ENCODE data around the gene ZMYND8.
"Not testable (repeated sequence)": the region's sequence is repeated elsewhere in the genome, so short reads cannot be mapped to it uniquely, and the experiment has no call there.

Gene ZMYND8

DNA sequence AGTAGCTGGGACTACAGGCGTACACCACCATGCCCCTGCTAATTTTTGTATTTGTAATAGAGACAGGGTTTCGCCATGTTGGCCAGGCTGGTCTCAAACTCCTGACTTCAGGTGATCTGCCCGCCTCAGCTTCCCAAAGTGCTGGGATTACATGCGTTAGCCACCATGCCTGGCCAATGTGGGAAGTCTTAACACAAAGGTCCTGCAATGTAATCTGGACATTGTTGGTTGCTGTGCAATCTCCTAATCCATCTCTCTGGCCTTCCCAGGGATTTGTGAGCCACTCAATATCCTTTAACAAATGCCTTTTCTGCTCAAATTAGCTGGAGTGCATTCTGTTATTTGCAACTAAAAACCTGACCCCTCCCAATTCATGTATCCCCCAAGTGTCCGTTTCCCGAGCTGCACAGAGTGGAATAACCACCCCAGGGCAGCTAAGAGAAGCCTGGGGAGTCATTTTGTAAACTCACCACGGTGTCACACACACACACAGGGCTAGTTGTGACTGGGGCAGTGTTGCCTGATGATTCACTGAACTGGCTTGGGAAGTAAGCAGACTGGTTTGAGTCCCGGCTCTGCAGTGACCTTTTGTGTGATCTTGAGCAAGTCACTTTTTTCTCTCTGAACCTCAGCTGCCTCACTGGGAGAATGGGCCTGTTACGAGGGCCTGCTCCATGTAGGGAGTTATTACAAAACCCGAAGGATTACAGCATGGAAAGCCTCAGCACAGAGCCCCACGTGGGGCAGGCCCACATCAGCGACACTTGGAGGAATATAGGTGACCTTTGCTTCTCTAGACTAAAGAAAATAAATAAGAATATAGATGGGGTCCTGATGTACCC is 152.3 kb downstream of the ZMYND8 start:
- no peak for DNase-seq (ENCODE audit: low read depth in 2 of 2)

DNA sequence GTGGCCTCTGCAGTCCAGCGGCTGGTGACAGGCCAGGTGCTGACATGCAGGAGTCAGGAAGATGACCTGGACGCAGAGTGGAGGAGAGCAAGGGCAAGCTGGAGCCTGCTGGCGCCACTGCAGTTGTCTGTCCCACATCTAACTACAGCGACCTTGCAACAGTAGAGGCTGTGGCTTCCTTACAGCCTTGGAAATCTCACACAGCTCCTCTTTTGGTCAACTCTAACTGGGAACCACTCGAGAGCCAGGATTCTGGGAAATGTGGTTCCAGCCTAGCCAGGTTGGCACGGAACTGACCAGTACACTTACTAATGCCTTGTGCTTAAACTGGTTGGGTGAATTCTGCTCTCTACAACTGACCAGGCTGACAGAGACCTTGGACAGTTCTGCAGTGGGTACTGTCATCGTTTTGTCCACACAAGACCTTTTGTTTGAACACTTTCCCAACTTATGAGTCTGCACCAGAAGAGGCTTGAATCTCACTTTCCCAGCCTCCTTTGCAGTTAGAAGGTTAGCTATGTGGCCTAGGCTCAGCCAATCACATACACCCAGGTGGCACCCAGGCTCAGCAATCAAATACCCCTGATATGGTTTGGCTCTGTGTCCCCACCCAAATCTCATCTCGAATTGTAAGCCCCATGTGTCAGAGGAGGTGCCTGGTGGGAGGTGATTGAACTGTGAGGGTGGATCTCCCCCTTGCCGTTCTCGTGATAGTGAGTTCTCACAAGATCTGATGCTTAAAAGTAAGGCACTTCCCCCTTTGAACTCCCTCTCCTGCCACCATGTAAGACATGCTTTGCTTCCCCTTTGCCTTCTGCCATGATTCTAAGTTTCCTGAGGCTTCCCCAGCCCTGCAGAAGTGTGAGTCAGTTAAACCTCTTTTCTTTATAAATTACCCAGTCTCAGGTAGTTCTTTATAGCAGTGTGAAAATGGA is 153.5 kb downstream of the ZMYND8 start:
- no peak for DNase-seq (ENCODE audit: low read depth in 2 of 2)

DNA sequence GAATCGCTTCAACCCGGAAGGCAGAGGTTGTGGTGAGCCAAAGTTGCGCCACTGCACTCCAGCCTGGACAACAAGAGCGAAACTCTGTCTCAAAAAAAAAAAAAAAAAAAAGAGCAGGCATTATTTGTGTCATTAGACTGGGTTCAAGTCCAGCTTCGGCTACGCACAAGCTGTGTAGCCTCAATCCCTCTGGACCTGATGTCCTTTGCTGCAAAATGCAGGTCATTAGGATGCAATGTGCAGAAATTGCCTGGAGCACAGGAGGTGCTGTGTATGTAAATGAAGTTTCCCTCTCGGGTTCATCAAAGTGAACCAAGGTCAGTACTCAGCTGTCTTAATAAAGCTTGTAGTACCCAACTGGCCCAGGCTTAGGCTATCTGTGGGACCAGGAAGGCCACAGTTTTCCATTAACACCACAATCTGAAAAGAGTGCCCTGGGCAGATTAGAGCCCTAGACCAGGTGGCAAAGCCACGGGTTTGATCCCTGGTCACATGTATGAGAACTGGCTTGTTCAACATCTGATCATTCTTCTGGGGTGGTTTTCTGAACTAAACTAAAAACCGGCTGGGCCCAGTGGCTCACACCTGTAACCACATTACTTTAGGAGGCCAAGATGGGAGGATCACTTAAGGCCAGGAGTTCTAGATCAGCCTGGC is 155.3 kb downstream of the ZMYND8 start:
- DNase-seq (ENCODE audit: low read depth in 2 of 2), result no peak

GRCh38 chr20:47198996-47199552 is 157.4 kb downstream of the ZMYND8 start:
- no peak for DNase-seq (ENCODE audit: low read depth in 2 of 2)

- peak in 1 of 2 donors; percentile 49 for DNase-seq (ENCODE audit: low read depth in 2 of 2)
These were observed 158.2 kb downstream of the ZMYND8 start for GRCh38 chr20:47198254-47198671.

GRCh38 chr20:47196091-47197081 is 160.1 kb downstream of the ZMYND8 start:
- peak; percentile 54 to 74 for DNase-seq (ENCODE audit: low read depth in 2 of 2)

- DNase-seq (ENCODE audit: low read depth in 2 of 2), result no peak
These were observed 160.9 kb downstream of the ZMYND8 start for GRCh38 chr20:47195573-47195972.

- no peak for DNase-seq (ENCODE audit: low read depth in 2 of 2)
These were observed 164.5 kb downstream of the ZMYND8 start for GRCh38 chr20:47191956-47192355.

DNA sequence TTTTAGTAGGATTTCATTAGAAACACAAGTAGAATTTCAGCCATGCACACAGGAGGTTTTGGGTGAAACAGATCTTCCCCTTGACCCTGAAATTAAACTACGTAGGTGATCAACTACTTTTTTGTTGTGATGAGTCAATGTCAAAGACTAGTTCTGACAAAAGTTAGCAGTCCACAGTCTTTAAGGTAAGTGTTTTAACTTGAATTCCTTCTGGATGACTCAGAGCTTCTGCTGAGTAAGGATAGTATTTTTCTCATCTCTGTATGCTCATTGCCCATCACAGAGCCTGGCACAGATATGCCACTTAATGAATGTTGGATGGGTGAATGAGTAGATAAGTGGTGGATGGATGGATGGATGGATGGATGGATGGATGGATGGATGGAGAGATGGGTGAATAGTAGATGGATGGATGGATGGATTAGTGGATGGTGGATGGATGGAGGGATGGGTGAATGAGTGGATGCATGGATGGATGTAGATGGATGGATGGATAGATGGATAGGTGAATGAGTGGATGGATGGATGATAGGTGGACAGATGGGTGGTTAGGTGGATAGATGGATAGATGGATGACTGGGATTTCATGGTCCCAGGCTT is 165.3 kb downstream of the ZMYND8 start:
- DNase-seq (ENCODE audit: low read depth in 2 of 2), result no peak

GRCh38 chr20:47189060-47189459 is 167.4 kb downstream of the ZMYND8 start:
- DNase-seq (ENCODE audit: low read depth in 2 of 2), result no peak

DNA sequence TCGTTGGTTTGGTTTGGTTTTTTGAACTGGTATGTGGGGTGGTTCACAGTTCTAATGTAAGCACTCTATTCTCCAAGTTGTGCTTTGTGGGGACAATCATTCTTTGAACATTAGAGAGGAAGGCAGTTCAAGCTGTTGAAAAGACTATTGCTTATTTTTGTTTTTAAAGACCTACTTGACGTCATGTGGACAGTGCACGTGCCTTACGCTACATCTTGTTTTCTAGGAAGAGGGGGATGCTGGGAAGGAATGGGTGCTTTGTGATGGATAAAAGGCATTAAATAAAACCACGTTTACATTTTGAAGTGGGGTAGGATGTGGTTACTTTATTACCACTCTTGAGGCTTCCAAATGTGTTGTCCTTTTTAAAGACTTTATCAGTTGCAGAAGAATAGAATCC is 168.0 kb downstream of the ZMYND8 start:
- no peak for DNase-seq (ENCODE audit: low read depth in 2 of 2)

DNA sequence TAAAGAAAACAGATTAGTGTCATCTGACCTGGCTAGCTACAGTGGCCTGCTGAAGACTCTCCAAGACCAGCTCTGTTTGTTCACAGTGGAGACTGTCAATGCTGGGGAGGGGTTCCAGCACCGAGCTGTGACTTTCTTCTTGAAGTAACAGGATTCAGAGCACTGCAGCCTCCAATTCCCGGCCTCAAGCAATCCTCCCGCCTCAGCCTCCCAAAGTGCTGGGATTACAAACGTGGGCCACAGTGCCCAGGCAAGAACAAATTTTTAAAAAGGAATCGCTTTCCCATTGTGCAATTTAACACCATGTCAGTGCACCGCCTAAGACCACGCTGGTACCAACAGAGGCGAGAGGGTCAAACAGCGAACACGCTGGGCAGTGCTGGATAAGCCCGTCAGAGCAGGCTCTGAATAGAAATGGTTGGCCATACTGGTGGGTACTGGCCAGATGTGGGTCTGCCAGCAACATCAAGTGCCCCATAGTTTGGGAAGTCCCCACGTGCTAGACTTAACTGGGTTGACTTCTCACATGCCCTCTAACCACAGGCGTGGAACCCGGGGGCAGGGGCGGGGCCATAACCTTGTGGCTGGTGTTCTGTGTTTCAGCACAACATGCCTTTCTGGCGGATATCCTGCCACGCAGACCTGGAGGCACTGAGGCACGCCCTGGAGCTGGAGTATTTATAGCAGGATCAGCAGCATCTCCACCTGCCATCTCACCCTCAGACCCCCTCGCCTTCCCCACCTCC is 168.9 kb downstream of the ZMYND8 start:
- no peak for DNase-seq (ENCODE audit: low read depth in 2 of 2)

- no peak for DNase-seq (ENCODE audit: low read depth in 2 of 2)
These were observed 173.1 kb downstream of the ZMYND8 start for GRCh38 chr20:47183367-47183766.

- no peak for DNase-seq (ENCODE audit: low read depth in 2 of 2)
These were observed 175.2 kb downstream of the ZMYND8 start for GRCh38 chr20:47181056-47181862.

- no peak for DNase-seq (ENCODE audit: low read depth in 2 of 2)
These were observed 177.2 kb downstream of the ZMYND8 start for GRCh38 chr20:47179267-47179666.

- no peak for DNase-seq (ENCODE audit: low read depth in 2 of 2)
These were observed 177.6 kb downstream of the ZMYND8 start for GRCh38 chr20:47178851-47179250.

- DNase-seq (ENCODE audit: low read depth in 2 of 2), result no peak
These were observed 178.2 kb downstream of the ZMYND8 start for GRCh38 chr20:47178277-47178676.

DNA sequence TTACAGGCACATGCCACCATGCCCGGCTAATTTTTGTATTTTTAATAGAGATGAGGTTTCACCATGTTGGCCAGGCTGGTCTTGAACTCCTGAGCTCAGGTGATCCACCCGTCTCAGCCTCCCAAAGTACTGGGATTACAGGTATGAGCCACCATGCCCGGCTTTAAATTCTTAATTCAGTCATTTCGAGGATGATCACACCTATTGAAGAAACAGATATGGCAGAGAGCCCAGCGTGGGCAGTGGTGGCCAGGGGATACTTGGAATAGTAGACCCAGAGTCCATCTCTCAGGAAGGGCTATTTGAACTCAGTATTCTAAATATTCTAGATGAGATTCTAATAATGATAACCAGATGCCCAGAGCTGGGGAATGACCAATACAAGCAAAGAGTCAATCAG is 180.3 kb downstream of the ZMYND8 start:
- not testable (repeated sequence) for DNase-seq (ENCODE audit: low read depth in 2 of 2)

DNA sequence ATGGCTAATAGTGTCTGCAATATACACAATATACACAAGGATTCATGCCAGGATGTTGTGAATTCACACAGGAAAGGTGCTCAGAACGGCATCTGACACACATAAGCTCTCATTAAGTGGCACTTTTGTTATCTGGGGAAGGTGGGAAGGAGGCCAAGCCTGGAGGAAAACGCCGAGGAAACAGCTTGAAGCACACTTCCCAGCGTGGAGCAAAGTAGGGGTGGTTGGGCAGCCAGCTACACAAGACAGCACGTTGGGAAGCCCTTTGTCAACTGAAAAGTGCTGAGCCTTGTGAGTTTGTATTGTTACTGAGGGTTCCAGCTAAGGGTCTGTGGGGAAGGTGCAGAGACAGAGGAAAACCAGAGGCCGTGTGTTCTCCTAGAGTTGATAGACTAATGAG is 181.0 kb downstream of the ZMYND8 start:
- no peak for DNase-seq (ENCODE audit: low read depth in 2 of 2)

Measured in stimulated activated CD8-positive, alpha-beta memory T cell treated with anti-CD3 and anti-CD28 coated beads, Interleukin-2, amount 100 ng/mL, for 48 hours (primary cell).